HTERT RPE-1 (cell line): Measurements from ENCODE around the gene USH2A.

ENCODE experiments used
- in situ Hi-C: fragments of 300-500 bp; cut with MboI; formaldehyde crosslinking; loops from 4 replicates; pipeline ENCODE4 v1.14.3; 2020; ENCODE audit warnings: low sequenced_read_pairs

Gene USH2A

DNA sequence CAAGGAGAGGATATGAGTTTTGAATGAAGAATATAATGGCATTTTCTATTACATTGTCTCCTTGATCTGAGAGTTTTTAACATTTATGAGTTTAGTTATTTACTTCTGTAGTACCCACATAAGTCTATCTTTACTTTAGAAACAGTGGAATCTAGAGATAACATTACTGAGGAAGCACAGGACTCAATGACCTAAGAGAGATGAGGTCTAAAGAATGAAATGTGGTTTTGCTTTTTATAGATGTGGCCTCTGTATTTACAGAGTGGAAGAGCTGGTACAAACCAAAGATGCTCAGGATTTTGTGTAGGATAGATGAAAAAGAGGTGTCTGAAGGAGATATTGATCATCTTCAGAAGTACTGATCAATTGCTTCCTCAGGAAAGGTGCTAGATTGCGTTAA, 678.8 kb downstream of the USH2A start:
- in situ Hi-C loops = no loop called here

GRCh38 chr1:215739025-215739424, 684.2 kb downstream of the USH2A start:
- in situ Hi-C loops = no loop called here

- in situ Hi-C loops = no loop called here
These were observed 691.5 kb downstream of the USH2A start for GRCh38 chr1:215731699-215732098.

DNA sequence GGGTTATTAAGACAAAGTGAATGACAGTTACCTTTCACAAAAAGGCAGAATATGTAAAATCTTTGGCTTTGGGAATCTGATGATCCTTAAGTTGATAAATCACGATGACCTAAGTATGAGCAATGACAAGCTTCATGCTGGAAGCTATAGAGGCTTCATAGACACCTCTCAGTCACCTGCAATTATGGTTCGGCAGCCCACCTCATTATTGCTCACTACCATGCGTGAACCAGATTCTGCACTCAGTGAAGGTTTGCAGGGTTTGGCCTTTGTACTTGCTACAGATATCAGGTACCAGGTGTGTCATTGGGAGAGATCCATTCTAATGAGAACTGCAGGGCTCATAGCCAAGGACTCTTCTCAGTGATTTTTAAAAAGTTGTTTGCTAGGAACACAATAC, 692.6 kb downstream of the USH2A start:
- in situ Hi-C loops = no loop called here

GRCh38 chr1:215728169-215728568, 695.1 kb downstream of the USH2A start:
- in situ Hi-C loops = no loop called here

DNA sequence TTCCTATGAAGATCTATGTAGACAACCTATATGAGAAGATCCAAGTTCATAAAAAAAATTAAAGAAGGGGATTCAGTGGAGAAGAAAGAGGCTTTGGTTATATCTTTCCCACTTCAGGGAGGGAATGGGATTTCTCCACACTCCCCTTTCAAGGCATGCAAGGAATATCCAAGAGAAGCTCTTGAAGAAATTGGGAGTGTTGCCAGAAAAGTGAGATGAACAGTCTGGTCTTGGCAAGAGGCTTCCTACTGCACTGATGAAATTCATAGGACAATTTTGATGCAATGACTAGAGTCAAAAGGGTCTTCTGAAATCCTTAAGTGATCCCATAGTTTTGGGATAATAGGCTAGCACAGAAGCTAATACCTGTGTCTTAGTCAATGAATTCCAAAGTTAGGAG, 703.1 kb downstream of the USH2A start:
- in situ Hi-C loops = no loop called here

GRCh38 chr1:215719552-215719951, 703.7 kb downstream of the USH2A start:
- in situ Hi-C loops = no loop called here

GRCh38 chr1:215718575-215719287, 704.5 kb downstream of the USH2A start:
- in situ Hi-C loops = no loop called here

GRCh38 chr1:215717677-215718426, 705.4 kb downstream of the USH2A start:
- in situ Hi-C loops = no loop called here

DNA sequence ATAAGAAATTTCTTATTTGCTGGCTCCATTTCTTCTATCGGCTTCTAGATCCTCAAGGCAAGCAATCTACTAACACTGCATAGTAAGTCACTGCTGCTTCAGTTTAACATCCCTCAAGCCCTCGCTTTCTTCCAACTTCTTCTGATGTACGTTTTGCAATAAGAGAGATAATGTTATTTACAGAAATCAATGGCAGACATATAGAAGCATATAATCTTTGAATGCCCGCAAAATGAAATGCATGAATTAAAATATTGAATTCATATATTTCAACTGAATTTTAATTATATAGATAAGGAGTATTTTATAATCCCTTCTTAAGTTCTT, 712.4 kb downstream of the USH2A start:
- in situ Hi-C loops = no loop called here

- in situ Hi-C loops = no loop called here
These were observed 713.0 kb downstream of the USH2A start for GRCh38 chr1:215710036-215710898.

DNA sequence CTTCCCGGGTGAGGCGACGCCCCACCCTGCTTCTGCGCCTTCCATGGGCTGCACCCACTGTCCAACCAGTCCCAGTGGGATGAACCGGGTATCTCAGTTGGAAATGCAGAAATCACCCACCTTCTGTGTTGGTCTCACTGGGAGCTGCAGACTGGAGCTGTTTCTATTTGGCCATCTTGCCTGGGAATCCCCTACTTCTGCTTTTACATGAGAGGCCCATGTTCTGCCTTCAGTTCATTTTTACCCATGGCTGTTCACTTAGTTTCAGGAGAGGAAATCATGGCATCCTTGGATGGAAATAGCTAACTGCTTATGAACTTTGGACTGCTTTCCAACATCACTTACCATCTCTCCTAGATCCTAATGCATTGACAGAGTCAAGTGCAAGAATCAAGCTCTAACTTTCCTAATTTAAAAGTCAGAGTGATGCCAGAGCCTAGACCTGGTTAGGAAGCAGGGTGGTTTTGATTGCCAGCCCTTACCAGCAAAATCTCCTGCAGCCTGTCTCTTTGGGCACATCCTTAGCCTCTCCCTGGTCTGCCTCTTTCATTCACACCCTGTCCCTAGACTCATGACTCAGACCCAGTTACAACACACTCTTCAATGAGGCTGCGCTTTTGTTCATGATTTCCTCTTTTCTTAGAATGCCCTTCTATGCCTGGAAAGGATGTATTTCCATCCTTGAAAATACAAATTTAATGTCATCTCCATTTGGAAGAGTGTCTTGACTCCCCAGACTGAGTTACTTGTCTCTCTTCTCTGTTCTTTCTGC, 719.0 kb downstream of the USH2A start:
- in situ Hi-C loops = no loop called here

GRCh38 chr1:215682232-215682631, 741.0 kb downstream of the USH2A start:
- in situ Hi-C loops = no loop called here

DNA sequence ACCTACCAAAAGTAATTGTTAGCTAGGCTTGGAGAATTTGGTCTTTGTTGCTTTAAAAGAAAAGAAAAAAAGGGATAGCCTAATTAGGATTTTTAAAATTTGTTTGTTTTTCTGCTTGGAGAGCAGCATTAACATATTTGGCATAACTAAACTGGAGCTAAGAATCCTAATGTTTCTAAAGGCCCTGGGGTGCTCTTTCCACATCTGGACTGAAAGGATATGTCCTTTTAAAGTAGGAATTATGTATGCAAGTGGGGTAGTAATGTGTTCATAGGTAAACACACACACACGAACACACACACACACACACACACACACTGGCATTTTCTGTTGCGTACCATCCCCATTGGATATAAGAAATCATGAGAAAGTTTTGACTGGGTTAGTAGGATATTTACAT, 742.2 kb downstream of the USH2A start:
- in situ Hi-C loops = no loop called here

DNA sequence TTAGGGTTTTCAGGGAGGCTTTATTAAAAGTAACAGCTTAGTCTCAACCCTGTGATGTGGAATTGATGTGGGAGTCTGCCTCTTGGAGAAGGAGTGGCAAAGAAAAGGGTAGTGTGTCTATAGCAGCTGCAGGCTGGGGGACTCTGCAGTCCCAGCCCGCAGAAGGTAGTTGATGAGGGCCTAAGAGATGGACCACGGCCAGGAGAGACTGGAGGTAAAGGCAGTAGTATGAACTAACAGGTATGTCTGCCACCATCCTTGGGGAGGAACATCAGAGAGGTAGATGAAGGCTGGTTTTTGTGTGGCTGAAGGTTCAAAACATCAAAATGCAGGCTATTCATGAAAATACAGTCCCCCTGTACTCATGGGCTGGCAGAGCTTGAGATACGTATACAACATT, 744.0 kb downstream of the USH2A start:
- in situ Hi-C loops = no loop called here

DNA sequence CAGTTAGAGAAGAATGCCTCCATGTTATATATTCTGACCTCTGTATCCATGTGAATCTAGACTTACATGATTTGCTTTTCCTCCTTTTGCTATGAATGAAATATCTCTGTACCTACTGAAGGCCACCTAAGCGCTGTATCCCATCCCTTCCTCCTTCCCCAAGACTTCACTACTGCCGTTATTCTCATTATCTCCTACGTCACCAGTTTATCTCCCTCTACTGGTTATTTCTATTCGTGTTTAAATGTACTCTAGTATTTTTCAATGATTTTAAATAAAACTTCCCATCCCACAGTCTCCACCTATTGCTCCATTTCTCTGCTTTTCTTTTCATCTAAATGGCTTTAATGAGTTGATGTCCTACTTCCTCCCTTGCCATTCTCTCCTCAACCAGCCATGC, 746.1 kb downstream of the USH2A start:
- in situ Hi-C loops = no loop called here

- in situ Hi-C loops = no loop called here
These were observed 749.3 kb downstream of the USH2A start for GRCh38 chr1:215673943-215674342.

GRCh38 chr1:215672482-215672881, 750.8 kb downstream of the USH2A start:
- in situ Hi-C loops = no loop called here

DNA sequence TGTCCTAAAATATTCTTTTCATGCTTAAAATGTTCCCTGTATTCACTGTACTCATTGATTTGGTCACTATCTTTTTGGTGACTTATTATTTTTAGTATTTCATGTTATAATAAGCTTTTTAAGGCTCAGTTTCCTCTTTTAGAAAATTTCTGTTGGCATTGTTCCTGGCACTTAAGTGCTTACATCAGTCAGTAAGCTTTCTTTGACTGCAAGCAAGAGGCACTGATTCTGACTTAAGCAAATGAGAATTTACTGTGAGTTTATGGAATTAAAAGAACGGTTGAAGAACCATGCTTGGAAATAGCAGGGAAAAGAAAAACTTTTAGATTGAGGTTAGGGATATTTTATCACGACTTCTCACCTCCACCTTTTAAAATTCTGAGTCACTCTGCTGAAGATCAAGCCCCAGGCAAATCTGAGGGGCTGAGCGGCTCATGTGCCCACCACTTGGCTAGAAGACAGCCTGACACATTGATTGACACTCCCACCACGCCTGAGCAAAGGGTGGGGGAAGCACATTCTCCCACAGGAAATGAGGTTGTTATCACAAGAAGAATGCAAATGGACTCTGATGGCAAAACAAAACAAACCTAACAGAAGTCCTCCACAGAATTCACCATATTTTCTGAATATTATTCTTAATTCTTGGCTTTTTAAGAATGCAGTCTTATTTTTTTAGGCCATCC, 753.3 kb downstream of the USH2A start:
- in situ Hi-C loops = no loop called here

- in situ Hi-C loops = no loop called here
These were observed 755.5 kb downstream of the USH2A start for GRCh38 chr1:215667761-215668160.
